Esophagus squamous epithelium (tissue), 4 donors: Measurements from ENCODE around the gene CPLX4.

Experiments
- CTCF ChIP-seq, 6 experiments: fragments of 450-650 bp in 4 of 6; fragments of 200-600 bp in 2 of 6; sonication (generic) in 2 of 6; IDR thresholded peaks; one replicate each; pipeline ENCODE4 v1.5.1; 2016 to 2019; ENCODE audit warnings: antibody characterized with exemption in 6 of 6, mild to moderate bottlenecking in 4 of 6, moderate library complexity in 4 of 6
- POLR2A ChIP-seq, 4 donors: fragments of 450-650 bp; IDR thresholded peaks; one replicate each; pipeline ENCODE4 v1.6.1; 2017; ENCODE audit warnings: antibody characterized with exemption in 4 of 4, mild to moderate bottlenecking in 4 of 4, moderate library complexity in 3 of 4

- no peak for TF ChIP-seq CTCF (IDR thresholded peaks at IDR 0.05)
- TF ChIP-seq POLR2A (IDR thresholded peaks at IDR 0.05): no peak
Observed at GRCh38 chr18:59263661-59264060, 54.8 kb downstream of the CPLX4 start.
